Activated naive CD8-positive, alpha-beta T cell treated with anti-CD3 and anti-CD28 coated beads, Interleukin-2, amount 10 ng/mL, durations not matched to agents 7 days and 5 days (primary cell): ENCODE data around the gene TMEM132D. TPM values are rescaled to one million over a fixed set of nuclear protein-coding genes. Genes with fewer than 3 reads are reported as not detected.

Source experiments
- ATAC-seq: fragments of 150-1000 bp; cut with Tn5 transposase; one replicate; pipeline ENCODE4 v1.10.0; 2021; ENCODE audit warnings: low read depth, moderate library complexity
- POLR2A ChIA-PET: fragments of 350-600 bp; sonication (Branson Sonifier 250); formaldehyde crosslinking; loops from one replicate; lab custom pipeline; 2021; ENCODE audit warnings: antibody characterized with exemption; lab: Charles Lee
- DNase-seq: peaks from one replicate; pipeline ENCODE4 v3.0.0; 2021
- H3K27ac Mint-ChIP-seq: one replicate; pipeline ENCODE4 v1.8.0; 2022; ENCODE audit warnings: mild to moderate bottlenecking, mixed read lengths
- H3K27me3 Mint-ChIP-seq: one replicate; pipeline ENCODE4 v1.8.0; 2022; ENCODE audit warnings: mild to moderate bottlenecking, moderate library complexity, mixed read lengths
- H3K36me3 Mint-ChIP-seq: one replicate; pipeline ENCODE4 v1.8.0; 2021; ENCODE audit warnings: mild to moderate bottlenecking, mixed read lengths
- H3K4me1 Mint-ChIP-seq: one replicate; pipeline ENCODE4 v1.8.0; 2021; ENCODE audit warnings: mixed read lengths
- H3K4me3 Mint-ChIP-seq: one replicate; pipeline ENCODE4 v1.8.0; 2022; ENCODE audit warnings: mild to moderate bottlenecking, moderate library complexity, mixed read lengths
- H3K9me3 Mint-ChIP-seq: one replicate; pipeline ENCODE4 v1.8.0; 2021; ENCODE audit warnings: mixed read lengths
- total RNA-seq, 2 experiments: library from RNA; stranded (reverse); gene quantifications; one replicate each; pipeline ENCODE4 v1.2.3, GENCODE V29; 2021

The TMEM132D gene
- total RNA-seq, 2 experiments from 2014 or later: not detected

DNA sequence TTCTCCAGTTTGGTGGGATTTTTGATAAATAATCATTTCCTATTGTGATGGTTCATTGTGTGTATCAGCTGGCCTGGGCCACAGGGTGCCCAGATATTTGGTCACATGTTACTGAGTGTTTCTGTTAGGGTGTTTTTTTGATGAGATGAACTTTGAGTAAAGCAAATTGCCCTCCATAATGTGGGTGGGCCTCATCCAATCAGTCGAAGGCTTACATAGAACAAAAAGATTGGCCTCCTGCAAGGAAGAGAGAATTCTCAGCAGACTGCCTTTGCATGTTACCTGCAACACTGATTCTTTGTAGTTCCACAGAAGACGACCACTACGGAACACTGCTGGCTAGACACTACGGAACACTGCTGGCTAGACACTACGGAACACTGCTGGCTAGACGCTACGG, 609.0 kb downstream of the TMEM132D start:
- POLR2A ChIA-PET: no interaction called here
- no peaks in the 10 kb centered on the region for H3K4me1 Mint-ChIP-seq
- H3K9me3 Mint-ChIP-seq: no peaks in the 10 kb centered on the region
- ATAC-seq (no peak), DNase-seq (no peak)
- no peaks in the 10 kb centered on the region for H3K36me3 Mint-ChIP-seq
- H3K4me3 Mint-ChIP-seq: no peak overlapping the region
- H3K27ac Mint-ChIP-seq: no peak overlapping the region
- H3K27me3 Mint-ChIP-seq: no peaks in the 10 kb centered on the region

GRCh38 chr12:129279771-129280170, 624.1 kb downstream of the TMEM132D start:
- H3K27me3 Mint-ChIP-seq: no peaks in the 10 kb centered on the region
- DNase-seq (no peak), ATAC-seq (no peak)
- H3K9me3 Mint-ChIP-seq: peaks cover 3% of the 10 kb centered on the region
- H3K4me1 Mint-ChIP-seq: no peaks in the 10 kb centered on the region
- no peak overlapping the region for H3K4me3 Mint-ChIP-seq
- no peaks in the 10 kb centered on the region for H3K36me3 Mint-ChIP-seq
- POLR2A ChIA-PET: no interaction called here
- H3K27ac Mint-ChIP-seq: no peak overlapping the region

GRCh38 chr12:129276361-129277060, 627.3 kb downstream of the TMEM132D start:
- peaks cover 2% of the 10 kb centered on the region for H3K9me3 Mint-ChIP-seq
- no peaks in the 10 kb centered on the region for H3K4me1 Mint-ChIP-seq
- no peaks in the 10 kb centered on the region for H3K36me3 Mint-ChIP-seq
- no peak for ATAC-seq
- no peak for DNase-seq
- POLR2A ChIA-PET: no interaction called here
- no peak overlapping the region for H3K27ac Mint-ChIP-seq
- H3K4me3 Mint-ChIP-seq: no peak overlapping the region
- no peaks in the 10 kb centered on the region for H3K27me3 Mint-ChIP-seq

- POLR2A ChIA-PET: no interaction called here
Measured at GRCh38 chr12:129269756-129270495, 633.9 kb downstream of the TMEM132D start.

GRCh38 chr12:129258781-129259318, 645.0 kb downstream of the TMEM132D start:
- Mint-ChIP-seq H3K4me1 (no peaks in the 10 kb centered on the region), H3K27ac (no peak overlapping the region), H3K27me3 (no peaks in the 10 kb centered on the region), H3K4me3 (no peak overlapping the region), H3K36me3 (no peaks in the 10 kb centered on the region), H3K9me3 (peaks cover 8% of the 10 kb centered on the region)
- DNase-seq: no peak
- no peak for ATAC-seq
- POLR2A ChIA-PET: no interaction called here

More at GRCh38 chr12:129269756-129270495, 633.9 kb downstream of the TMEM132D start:
- DNase-seq (no peak), ATAC-seq (no peak)
- Mint-ChIP-seq H3K4me1 (no peaks in the 10 kb centered on the region), H3K9me3 (peaks cover 13% of the 10 kb centered on the region), H3K36me3 (no peaks in the 10 kb centered on the region), H3K27me3 (no peaks in the 10 kb centered on the region), H3K27ac (no peak overlapping the region), H3K4me3 (no peak overlapping the region)

DNA sequence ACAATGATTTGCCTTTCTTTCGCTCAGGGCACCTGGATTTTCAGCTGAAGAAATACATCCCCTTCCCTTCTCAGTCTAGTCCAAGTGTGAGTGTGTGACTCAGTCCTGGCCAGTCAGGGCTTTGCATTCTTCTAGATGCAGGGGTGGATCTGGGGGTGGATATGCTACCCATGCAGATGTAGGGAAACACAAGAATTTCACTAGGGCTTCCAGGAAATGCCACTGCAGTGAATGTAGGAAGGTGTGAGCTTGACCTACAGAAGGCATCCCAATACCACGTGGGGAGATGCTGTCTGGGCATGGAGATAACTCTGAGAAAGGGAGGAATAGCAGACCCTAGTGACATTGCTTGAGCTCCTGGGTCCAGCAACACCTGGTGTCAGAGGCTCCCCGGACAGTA, 646.3 kb downstream of the TMEM132D start:
- no peaks in the 10 kb centered on the region for H3K27me3 Mint-ChIP-seq
- ATAC-seq: no peak

DNA sequence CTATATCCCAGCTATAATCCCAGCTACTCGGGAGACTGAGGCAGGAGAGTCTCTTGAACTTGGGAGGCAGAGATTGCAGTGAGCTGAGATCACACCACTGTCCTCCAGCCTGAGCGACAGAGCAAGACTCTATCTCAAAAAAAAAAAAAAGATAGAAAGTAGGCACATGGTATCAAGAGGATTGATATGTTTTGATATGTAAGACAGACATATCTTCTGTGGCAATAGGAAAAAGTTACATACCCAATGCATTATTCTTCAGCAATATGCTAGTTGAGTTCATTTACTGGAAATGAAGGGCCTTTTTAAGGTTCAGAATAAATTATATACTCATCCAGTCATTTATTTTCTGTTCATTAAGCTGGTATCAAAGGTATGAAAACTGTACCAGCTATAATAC, 657.2 kb downstream of the TMEM132D start:
- POLR2A ChIA-PET: no interaction called here
- H3K27ac Mint-ChIP-seq: no peak overlapping the region
- H3K9me3 Mint-ChIP-seq: peaks cover 10% of the 10 kb centered on the region
- H3K4me3 Mint-ChIP-seq: no peak overlapping the region
- no peaks in the 10 kb centered on the region for H3K4me1 Mint-ChIP-seq
- H3K36me3 Mint-ChIP-seq: no peaks in the 10 kb centered on the region
- ATAC-seq (no peak), DNase-seq (no peak)
- H3K27me3 Mint-ChIP-seq: no peaks in the 10 kb centered on the region

More for the DNA sequence above, 646.3 kb downstream of the TMEM132D start:
- Mint-ChIP-seq H3K27ac (no peak overlapping the region), H3K36me3 (no peaks in the 10 kb centered on the region), H3K9me3 (peaks cover 8% of the 10 kb centered on the region), H3K4me1 (no peaks in the 10 kb centered on the region), H3K4me3 (no peak overlapping the region)
- DNase-seq: no peak
- POLR2A ChIA-PET: no interaction called here

GRCh38 chr12:129245769-129246168, 658.1 kb downstream of the TMEM132D start:
- no peaks in the 10 kb centered on the region for H3K4me1 Mint-ChIP-seq
- ATAC-seq: no peak
- no peak overlapping the region for H3K4me3 Mint-ChIP-seq
- H3K9me3 Mint-ChIP-seq: peaks cover 12% of the 10 kb centered on the region
- H3K36me3 Mint-ChIP-seq: no peaks in the 10 kb centered on the region
- POLR2A ChIA-PET: no interaction called here
- no peaks in the 10 kb centered on the region for H3K27me3 Mint-ChIP-seq
- no peak for DNase-seq
- no peak overlapping the region for H3K27ac Mint-ChIP-seq

DNA sequence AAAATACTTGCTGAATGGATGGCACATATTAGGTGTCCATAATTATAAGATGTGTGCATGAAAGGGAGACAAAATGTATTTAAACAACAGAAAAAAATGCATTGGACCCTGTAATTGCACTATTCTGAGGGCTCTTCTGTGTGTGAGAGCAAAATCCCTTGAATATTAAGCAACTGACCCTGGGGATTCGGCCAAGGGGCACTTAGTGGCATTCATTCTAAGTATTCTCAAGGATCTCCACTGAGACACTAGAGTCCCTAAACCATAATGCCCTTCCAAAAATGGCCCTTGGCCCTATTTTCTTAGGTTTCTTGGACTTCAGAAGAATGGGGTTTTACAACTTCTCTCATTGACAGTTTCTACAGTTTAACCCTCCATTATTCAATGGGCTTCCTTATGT, 662.0 kb downstream of the TMEM132D start:
- ATAC-seq: no peak
- DNase-seq: no peak
- Mint-ChIP-seq H3K4me3 (no peak overlapping the region), H3K36me3 (no peaks in the 10 kb centered on the region), H3K27ac (no peak overlapping the region), H3K27me3 (no peaks in the 10 kb centered on the region), H3K9me3 (peaks cover 15% of the 10 kb centered on the region), H3K4me1 (no peaks in the 10 kb centered on the region)
- POLR2A ChIA-PET: no interaction called here

DNA sequence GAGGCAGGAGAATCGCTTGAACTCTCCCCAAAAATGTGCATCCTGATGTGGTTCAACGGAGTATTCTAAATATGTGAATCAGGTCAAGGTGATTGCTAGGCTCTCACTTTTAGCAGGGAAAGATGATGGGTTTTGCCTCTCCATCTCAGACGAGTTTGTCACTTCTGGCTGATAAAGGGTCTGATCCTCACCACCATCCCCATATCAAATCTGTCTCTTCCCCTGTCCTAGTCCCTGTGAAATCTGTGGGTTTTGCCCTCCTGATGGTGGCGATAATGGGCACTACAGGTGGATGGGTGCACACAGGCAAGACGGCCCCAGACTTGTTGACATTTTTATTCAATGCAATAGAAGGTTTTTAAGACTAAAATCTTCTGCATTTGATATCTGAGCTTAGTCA, 665.9 kb downstream of the TMEM132D start:
- H3K9me3 Mint-ChIP-seq: peaks cover 12% of the 10 kb centered on the region
- DNase-seq (no peak), ATAC-seq (no peak)
- no peaks in the 10 kb centered on the region for H3K27me3 Mint-ChIP-seq
- H3K27ac Mint-ChIP-seq: no peak overlapping the region
- H3K4me3 Mint-ChIP-seq: no peak overlapping the region
- H3K36me3 Mint-ChIP-seq: no peaks in the 10 kb centered on the region
- no peaks in the 10 kb centered on the region for H3K4me1 Mint-ChIP-seq
- POLR2A ChIA-PET: no interaction called here

- H3K36me3 Mint-ChIP-seq: no peaks in the 10 kb centered on the region
- H3K27ac Mint-ChIP-seq: no peak overlapping the region
- POLR2A ChIA-PET: no interaction called here
Measured at GRCh38 chr12:129234209-129234608, 669.6 kb downstream of the TMEM132D start.

GRCh38 chr12:129231491-129231890, 672.3 kb downstream of the TMEM132D start:
- no peak for ATAC-seq
- POLR2A ChIA-PET: no interaction called here
- Mint-ChIP-seq H3K9me3 (peaks cover 1% of the 10 kb centered on the region), H3K4me3 (no peak overlapping the region), H3K27ac (no peak overlapping the region), H3K4me1 (no peaks in the 10 kb centered on the region), H3K36me3 (no peaks in the 10 kb centered on the region), H3K27me3 (no peaks in the 10 kb centered on the region)
- no peak for DNase-seq

More at GRCh38 chr12:129234209-129234608, 669.6 kb downstream of the TMEM132D start:
- H3K4me3 Mint-ChIP-seq: no peak overlapping the region
- DNase-seq (no peak), ATAC-seq (no peak)
- H3K27me3 Mint-ChIP-seq: no peaks in the 10 kb centered on the region
- no peaks in the 10 kb centered on the region for H3K4me1 Mint-ChIP-seq
- peaks cover 6% of the 10 kb centered on the region for H3K9me3 Mint-ChIP-seq

- ATAC-seq (no peak), DNase-seq (no peak)
- peaks cover 1% of the 10 kb centered on the region for H3K9me3 Mint-ChIP-seq
- H3K36me3 Mint-ChIP-seq: no peaks in the 10 kb centered on the region
- no peaks in the 10 kb centered on the region for H3K27me3 Mint-ChIP-seq
- no peak overlapping the region for H3K4me3 Mint-ChIP-seq
- POLR2A ChIA-PET: no interaction called here
- no peak overlapping the region for H3K27ac Mint-ChIP-seq
- no peaks in the 10 kb centered on the region for H3K4me1 Mint-ChIP-seq
Measured at GRCh38 chr12:129230995-129231394, 672.8 kb downstream of the TMEM132D start.

GRCh38 chr12:129226851-129227250, 677.0 kb downstream of the TMEM132D start:
- H3K4me3 Mint-ChIP-seq: no peak overlapping the region
- peaks cover 1% of the 10 kb centered on the region for H3K9me3 Mint-ChIP-seq
- H3K4me1 Mint-ChIP-seq: no peaks in the 10 kb centered on the region
- POLR2A ChIA-PET: no interaction called here
- no peak for ATAC-seq
- H3K27ac Mint-ChIP-seq: no peak overlapping the region
- no peaks in the 10 kb centered on the region for H3K27me3 Mint-ChIP-seq
- no peak for DNase-seq
- H3K36me3 Mint-ChIP-seq: no peaks in the 10 kb centered on the region
